LNCaP clone FGC (cell line): ENCODE results near the gene APOA4.

ENCODE experiments used
- DNase-seq: peaks from one replicate; pipeline ENCODE4 v3.0.0-alpha.2; 2011; ENCODE audit warnings: low read depth
- H3K4me3 ChIP-seq: 2 replicates; pipeline ENCODE4 v1.5.1; 2011; ENCODE audit warnings: mild to moderate bottlenecking, low read depth, low read length, control low read depth
- CTCF ChIP-seq: IDR thresholded peaks from 2 replicates; pipeline ENCODE4 v1.5.1; 2012; ENCODE audit warnings: mild to moderate bottlenecking; ENCODE audit not compliant: control insufficient read depth, insufficient read depth; ENCODE audit errors: extremely low read depth

APOA4 gene

GRCh38 chr11:116771935-116772334 is 51.2 kb downstream of the APOA4 start:
- no peak for DNase-seq
- no peak for TF ChIP-seq CTCF
- peak overlapping the region; percentile 98 for H3K4me3 ChIP-seq
